Central memory CD8-positive, alpha-beta T cell (primary cell): ENCODE measurements around the gene ZNF358.

ENCODE experiments used
- ATAC-seq: fragments of 150-1000 bp; cut with Tn5 transposase; replicated peaks from 2 replicates; pipeline ENCODE4 v1.10.0; 2022; ENCODE audit warnings: mild to moderate bottlenecking, moderate FRiP score, moderate number of reproducible peaks; ENCODE audit not compliant: poor library complexity, severe bottlenecking; ENCODE audit errors: extremely low read depth
- DNase-seq, 2 donors: peaks; one replicate each; pipeline ENCODE4 v3.0.0; 2021; ENCODE audit warnings: low spot score in 2 of 2
- H3K27ac Mint-ChIP-seq: one replicate; pipeline ENCODE4 v1.8.0; 2022; ENCODE audit warnings: low read depth, mild to moderate bottlenecking, moderate library complexity, mixed read lengths
- H3K27me3 Mint-ChIP-seq: one replicate; pipeline ENCODE4 v1.8.0; 2022; ENCODE audit warnings: mixed read lengths
- H3K36me3 Mint-ChIP-seq: one replicate; pipeline ENCODE4 v1.8.0; 2022; ENCODE audit warnings: mild to moderate bottlenecking, moderate library complexity, mixed read lengths; ENCODE audit not compliant: insufficient read depth
- H3K4me1 Mint-ChIP-seq: one replicate; pipeline ENCODE4 v1.8.0; 2022; ENCODE audit warnings: mixed read lengths
- H3K4me3 Mint-ChIP-seq: one replicate; pipeline ENCODE4 v1.8.0; 2022; ENCODE audit warnings: mild to moderate bottlenecking, moderate library complexity, mixed read lengths
- H3K9me3 Mint-ChIP-seq: one replicate; pipeline ENCODE4 v1.8.0; 2022; ENCODE audit warnings: mixed read lengths

The ZNF358 gene

DNA sequence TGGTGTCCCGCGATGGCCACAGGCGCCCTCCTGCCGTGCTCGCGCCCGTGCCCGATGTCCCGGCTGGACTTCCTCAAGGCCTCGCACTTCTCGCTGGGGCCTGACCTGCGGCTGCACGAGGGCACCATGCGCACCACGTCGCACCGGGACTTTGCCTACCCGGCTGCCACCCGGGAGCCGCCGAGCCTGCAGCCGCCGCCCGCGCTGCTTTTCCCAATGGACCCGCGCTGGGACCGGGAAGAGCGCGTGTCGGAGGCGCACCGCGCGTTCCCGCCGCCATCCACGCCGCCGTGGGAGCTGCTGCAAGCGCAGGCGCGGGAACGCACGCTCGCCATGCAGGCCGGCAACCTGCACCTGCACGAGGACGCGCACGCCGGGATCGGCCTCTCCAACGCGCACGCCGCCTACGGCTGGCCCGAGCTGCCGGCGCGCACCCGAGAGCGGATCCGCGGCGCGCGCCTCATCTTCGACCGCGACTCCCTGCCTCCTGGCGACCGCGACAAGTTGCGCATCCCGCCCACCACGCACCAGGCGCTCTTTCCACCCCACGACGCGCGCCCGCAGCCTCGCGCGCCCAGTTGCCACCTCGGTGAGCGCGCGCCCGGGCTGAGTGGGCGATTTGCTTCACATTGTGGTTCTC, 15.0 kb upstream of the ZNF358 start:
- Mint-ChIP-seq H3K27me3 (peaks cover 69% of the 10 kb centered on the region), H3K9me3 (no peaks in the 10 kb centered on the region), H3K4me1 (no peaks in the 10 kb centered on the region), H3K4me3 (peak overlapping the region; percentile 29), H3K36me3 (peaks cover 8% of the 10 kb centered on the region), H3K27ac (peak overlapping the region; percentile 90)
- DNase-seq (no peak), ATAC-seq (no peak)

DNA sequence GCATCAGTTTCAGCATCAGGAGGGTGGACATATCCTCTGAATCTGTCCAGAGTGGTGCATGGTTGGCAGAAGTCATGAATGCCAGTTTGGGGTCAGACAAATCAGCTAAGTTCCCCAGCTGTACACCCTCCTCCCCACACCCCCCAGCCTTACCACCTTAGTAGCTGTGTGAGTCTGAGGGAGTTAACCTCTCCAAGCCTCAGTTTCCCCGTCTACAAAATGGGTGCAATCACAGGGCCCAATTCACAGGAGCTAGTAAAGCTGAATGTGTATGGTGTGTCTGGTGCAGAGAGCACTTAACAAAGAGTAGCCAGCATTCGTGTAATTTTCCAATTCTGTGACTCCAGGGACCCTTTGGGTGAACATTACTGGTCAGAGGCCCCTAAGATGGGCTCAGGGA, 13.4 kb upstream of the ZNF358 start:
- no peak overlapping the region for H3K27ac Mint-ChIP-seq
- peaks cover 10% of the 10 kb centered on the region for H3K4me1 Mint-ChIP-seq
- no peak overlapping the region for H3K4me3 Mint-ChIP-seq
- peaks cover 57% of the 10 kb centered on the region for H3K27me3 Mint-ChIP-seq
- no peaks in the 10 kb centered on the region for H3K9me3 Mint-ChIP-seq
- peaks cover 7% of the 10 kb centered on the region for H3K36me3 Mint-ChIP-seq
- DNase-seq (no peak), ATAC-seq (no peak)

DNA sequence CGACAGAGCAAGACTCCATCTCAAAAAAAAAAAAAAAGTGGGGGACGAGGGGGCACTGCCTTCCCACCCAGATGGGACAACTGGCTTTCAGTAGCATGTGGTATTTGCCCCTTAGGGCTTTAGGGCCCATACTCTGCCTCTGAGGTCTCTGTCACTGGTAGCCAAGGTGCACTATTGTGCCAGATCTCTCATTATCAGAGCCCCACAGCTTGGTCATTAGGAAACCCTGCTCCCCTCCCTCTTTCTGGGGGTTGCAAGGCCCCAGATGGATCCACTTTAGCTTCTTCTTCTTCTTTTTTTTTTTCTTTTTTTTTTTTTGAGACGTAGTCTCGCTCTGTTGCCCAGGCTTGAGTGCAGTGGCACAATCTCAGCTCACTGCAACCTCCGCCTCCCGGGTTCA, 11.2 kb upstream of the ZNF358 start:
- no peak overlapping the region for H3K27ac Mint-ChIP-seq
- no peak for DNase-seq
- H3K27me3 Mint-ChIP-seq: peaks cover 57% of the 10 kb centered on the region
- peaks cover 5% of the 10 kb centered on the region for H3K36me3 Mint-ChIP-seq
- peaks cover 10% of the 10 kb centered on the region for H3K4me1 Mint-ChIP-seq
- no peak for ATAC-seq
- no peaks in the 10 kb centered on the region for H3K9me3 Mint-ChIP-seq
- H3K4me3 Mint-ChIP-seq: no peak overlapping the region

DNA sequence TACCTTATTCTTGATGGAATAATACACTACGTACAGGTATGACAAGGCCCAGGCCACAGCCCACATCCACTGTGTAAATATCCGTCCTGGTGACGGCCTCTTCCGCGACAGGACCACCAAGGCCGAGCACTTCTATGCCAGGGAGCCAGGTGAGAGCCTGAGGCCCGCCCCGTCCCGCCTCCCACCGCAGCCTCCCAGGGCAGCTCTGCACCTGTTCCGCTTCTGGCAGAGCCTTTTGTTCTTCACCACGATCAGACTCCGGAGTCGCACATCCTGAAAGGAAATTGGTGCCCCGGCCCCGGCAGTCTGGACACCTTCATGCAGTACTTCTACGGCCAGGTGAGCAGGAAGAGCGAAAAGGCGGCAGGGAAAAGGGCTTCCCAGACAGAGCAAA, 10.6 kb upstream of the ZNF358 start:
- ATAC-seq (no peak), DNase-seq (no peak)
- Mint-ChIP-seq H3K36me3 (peaks cover 5% of the 10 kb centered on the region), H3K27ac (no peak overlapping the region), H3K9me3 (no peaks in the 10 kb centered on the region), H3K4me3 (no peak overlapping the region), H3K4me1 (peaks cover 10% of the 10 kb centered on the region), H3K27me3 (peaks cover 57% of the 10 kb centered on the region)

DNA sequence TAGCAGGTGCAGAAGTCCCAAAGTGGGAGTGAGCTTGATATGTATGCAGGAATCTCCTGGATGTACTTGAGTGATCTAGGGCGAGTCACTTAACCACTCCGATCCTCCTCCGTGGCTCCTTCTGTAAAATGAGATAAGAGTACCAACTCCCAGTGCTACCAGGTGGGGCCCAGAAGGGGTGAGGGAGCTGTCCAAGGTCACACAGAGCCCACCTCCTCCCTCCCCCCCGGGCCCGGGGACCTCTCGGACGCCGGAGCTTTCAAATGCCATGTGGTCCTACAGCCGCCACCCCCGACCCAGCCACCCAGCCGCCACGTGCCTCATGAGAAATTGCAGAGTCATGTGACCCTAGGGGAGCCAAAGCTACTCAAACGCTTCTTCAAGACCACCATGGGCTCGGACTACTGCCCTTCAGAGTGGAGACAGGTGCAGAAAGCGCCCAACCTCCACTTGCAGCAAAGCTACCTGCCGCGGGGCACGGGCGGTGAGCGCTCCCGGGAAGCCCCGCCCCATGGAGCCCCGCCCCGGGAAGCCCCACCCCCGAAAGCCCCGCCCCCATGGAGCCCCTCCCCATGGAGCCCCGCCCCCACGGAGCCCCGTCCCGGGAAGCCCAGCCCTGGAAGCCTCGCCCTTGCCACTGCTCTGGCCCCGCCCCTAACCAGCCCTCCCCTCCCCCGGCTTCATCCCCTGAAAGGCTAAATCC, 10.1 kb upstream of the ZNF358 start:
- Mint-ChIP-seq H3K27me3 (peaks cover 57% of the 10 kb centered on the region), H3K27ac (no peak overlapping the region), H3K9me3 (no peaks in the 10 kb centered on the region), H3K36me3 (peaks cover 5% of the 10 kb centered on the region), H3K4me3 (no peak overlapping the region), H3K4me1 (peaks cover 10% of the 10 kb centered on the region)
- DNase-seq (no peak), ATAC-seq (no peak)

DNA sequence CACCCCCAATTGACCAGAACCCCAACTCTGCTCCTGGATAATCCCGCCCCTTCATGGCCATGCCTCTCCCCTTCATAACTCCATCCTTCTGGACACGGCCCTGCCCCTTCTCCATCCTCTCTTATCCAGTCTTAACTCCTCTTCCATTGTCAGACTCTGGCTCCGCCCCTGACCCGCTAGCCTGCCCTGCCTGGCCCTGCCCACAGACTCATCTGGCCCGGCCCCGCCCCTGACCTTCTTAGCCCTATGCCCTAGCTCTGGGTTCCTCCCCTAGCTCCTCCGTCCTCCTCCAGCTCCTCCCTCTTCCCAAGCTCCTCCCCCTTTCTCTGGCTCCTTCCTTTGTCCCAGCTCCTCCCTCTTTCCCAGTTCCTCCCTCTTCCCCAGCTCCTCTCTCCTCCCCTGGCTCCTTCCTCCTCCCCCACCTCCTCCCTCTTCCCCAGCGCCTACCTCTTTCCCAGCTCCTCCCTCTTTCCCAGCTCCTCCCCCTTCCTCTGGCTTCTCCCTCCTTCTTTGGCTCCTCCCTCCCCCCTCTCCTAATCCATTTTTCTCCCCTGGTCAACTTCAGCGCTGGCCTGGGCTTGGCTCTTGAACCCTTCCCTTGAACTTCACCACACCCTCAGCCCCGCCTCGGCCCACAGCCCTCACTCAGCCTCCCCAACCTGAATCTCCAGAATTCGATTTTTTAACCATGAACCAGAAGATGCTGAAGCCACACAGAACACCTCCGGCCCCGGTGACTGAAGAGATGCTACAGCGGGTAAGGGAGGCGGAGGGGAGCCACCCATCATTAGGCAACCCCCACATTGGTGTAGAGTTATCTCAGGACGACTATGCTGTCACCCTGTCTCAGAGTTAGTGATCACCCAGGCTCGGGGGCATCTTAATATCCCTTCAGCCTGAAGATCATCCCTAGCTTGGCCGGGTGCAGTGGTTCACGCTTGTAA, 9.2 kb upstream of the ZNF358 start:
- ATAC-seq (peak; percentile 49), DNase-seq (no peak)
- H3K27ac Mint-ChIP-seq: peak overlapping the region; percentile 64
- no peaks in the 10 kb centered on the region for H3K9me3 Mint-ChIP-seq
- no peak overlapping the region for H3K4me3 Mint-ChIP-seq
- H3K27me3 Mint-ChIP-seq: peaks cover 52% of the 10 kb centered on the region
- peaks cover 4% of the 10 kb centered on the region for H3K36me3 Mint-ChIP-seq
- peaks cover 10% of the 10 kb centered on the region for H3K4me1 Mint-ChIP-seq

DNA sequence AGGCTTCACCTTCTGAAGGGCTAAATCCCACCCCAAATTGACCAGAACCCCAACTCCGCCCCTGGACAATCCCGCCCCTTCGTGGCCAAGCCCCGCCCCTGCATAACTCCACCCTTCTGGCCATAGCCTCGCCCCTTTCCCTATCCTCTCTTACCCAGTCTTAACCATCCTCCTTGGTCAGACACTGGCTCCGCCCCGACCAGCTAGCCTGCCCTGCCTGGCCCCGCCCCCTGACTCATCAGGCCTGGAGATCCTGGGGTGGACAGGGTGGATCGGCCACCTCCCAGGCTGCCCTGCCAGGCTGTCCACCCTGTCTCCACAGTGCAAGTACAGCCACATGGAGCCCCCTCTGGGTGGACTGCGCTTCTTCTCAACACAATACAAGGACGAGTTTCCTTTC, 8.0 kb upstream of the ZNF358 start:
- Mint-ChIP-seq H3K27ac (no peak overlapping the region), H3K27me3 (peaks cover 47% of the 10 kb centered on the region), H3K9me3 (no peaks in the 10 kb centered on the region), H3K4me3 (no peak overlapping the region), H3K36me3 (peaks cover 4% of the 10 kb centered on the region), H3K4me1 (peaks cover 10% of the 10 kb centered on the region)
- ATAC-seq (no peak), DNase-seq (no peak)

DNA sequence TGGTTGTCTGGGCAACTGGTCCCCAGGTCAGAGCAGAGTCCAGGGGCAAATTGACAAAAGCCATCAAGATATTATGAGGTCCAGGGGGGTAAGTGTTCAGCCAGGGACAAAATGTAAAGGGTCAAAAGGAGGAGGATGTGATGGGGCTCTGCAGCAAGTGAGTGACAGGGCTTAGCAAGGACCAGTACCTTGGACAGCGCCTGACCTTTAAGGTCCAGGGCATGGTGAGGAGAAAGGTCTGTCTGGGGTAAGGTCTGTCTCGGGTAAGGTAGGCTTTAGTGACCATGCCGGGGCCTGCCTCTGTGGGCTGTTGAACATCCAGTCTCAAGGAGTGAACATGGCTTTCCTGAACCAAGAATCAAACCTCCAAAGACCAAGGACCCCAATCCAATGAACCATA, 6.3 kb upstream of the ZNF358 start:
- Mint-ChIP-seq H3K27me3 (peaks cover 47% of the 10 kb centered on the region), H3K36me3 (peaks cover 4% of the 10 kb centered on the region), H3K4me3 (no peak overlapping the region), H3K27ac (no peak overlapping the region), H3K9me3 (no peaks in the 10 kb centered on the region), H3K4me1 (peaks cover 10% of the 10 kb centered on the region)
- DNase-seq (no peak), ATAC-seq (no peak)

DNA sequence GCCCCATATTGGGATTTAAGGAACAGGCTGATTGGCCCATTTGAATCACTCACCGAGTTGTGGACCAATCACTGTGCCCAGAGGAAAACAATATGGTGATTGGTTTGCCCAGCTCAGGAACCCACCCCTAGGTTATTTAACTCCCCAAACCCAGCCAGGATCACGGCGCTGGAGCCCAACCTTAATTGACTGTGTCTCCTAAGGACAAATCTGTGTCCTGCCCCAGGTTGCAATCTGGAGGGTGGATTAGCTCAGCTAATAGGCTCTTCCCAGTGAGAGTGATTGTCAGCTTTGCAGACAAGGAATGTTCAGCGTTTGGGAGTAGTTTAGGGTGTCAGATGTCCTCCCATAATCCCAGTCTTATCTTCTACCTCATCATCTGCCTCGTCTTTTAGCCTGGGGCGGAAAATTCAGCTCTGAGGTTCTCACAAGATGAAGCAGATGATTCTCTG, 3.5 kb upstream of the ZNF358 start:
- Mint-ChIP-seq H3K27me3 (peaks cover 53% of the 10 kb centered on the region), H3K27ac (no peak overlapping the region), H3K9me3 (no peaks in the 10 kb centered on the region), H3K4me1 (peaks cover 14% of the 10 kb centered on the region), H3K4me3 (no peak overlapping the region), H3K36me3 (peaks cover 4% of the 10 kb centered on the region)
- DNase-seq (no peak), ATAC-seq (no peak)

DNA sequence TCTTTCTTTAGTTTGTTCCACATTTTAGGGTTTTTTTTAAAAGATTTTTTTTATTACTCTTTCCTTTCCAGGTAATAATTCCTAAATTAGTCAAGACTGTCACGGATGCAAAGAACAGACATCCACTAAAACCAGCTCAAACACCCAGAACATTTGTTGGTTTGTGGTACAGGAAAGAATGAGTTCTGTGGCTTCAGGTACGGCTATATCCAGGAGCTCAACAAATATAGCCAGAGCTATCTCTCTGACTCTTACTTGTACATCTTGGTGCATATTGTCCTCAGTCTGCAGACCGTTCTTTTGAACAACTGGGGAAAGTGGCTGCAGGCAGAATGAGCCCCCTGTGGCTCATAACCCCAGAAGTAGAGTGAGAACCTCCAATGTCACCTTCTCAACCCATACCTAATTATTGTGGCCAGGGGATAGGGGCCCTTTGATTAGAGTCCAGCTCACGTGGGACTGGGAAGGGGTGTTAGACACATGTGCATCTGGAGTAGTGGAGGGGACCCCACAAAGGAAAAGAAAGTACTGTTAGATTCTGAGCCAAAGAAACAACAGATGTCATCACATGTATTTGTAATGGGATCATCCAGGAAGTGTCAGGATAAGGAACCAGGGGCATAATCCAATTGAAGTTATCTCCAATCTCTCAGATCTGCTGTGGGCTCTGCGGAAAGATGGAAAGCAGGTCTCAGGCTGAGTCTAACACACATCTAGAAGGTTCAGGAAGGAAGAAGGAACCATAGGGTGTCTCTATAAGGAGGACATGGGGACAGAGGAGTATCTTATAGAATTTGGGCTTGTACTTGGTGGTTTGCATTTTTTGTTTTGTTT, 1.9 kb upstream of the ZNF358 start:
- H3K4me3 Mint-ChIP-seq: no peak overlapping the region
- peaks cover 38% of the 10 kb centered on the region for H3K27me3 Mint-ChIP-seq
- ATAC-seq: no peak
- DNase-seq: no peak
- no peak overlapping the region for H3K27ac Mint-ChIP-seq
- peaks cover 22% of the 10 kb centered on the region for H3K4me1 Mint-ChIP-seq
- H3K9me3 Mint-ChIP-seq: no peaks in the 10 kb centered on the region
- H3K36me3 Mint-ChIP-seq: peaks cover 3% of the 10 kb centered on the region

DNA sequence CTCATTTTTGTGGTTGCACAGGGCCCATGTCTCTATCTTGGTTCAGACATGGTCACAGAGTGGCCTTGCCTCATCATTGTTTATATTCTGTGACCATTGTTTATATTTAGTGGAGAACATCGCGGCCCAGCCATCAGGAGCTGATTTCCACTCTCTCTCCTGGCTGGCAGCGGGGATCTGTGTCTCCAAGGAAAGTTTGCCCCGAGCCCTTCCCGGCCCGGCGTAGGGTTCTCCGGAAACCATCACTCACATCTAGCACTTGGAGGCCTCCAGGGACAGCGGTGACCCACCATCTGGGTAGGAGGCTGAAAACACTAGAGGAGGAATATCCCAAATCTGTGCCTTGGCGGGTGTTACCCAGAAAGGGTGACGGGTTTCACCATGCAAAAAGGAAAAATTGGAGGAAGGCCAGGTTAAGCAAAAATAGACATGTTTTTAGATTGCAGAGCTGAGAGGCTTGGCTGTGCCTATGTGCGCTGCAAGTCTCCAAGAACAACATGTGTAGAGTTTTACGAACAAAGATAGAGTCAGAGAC, 726 bp upstream of the ZNF358 start:
- peak overlapping the region; percentile 73 for H3K4me3 Mint-ChIP-seq
- no peak for DNase-seq
- no peaks in the 10 kb centered on the region for H3K9me3 Mint-ChIP-seq
- H3K27me3 Mint-ChIP-seq: peaks cover 27% of the 10 kb centered on the region
- H3K27ac Mint-ChIP-seq: peak overlapping the region; percentile 56
- ATAC-seq: no peak
- peaks cover 6% of the 10 kb centered on the region for H3K36me3 Mint-ChIP-seq
- H3K4me1 Mint-ChIP-seq: peaks cover 22% of the 10 kb centered on the region

DNA sequence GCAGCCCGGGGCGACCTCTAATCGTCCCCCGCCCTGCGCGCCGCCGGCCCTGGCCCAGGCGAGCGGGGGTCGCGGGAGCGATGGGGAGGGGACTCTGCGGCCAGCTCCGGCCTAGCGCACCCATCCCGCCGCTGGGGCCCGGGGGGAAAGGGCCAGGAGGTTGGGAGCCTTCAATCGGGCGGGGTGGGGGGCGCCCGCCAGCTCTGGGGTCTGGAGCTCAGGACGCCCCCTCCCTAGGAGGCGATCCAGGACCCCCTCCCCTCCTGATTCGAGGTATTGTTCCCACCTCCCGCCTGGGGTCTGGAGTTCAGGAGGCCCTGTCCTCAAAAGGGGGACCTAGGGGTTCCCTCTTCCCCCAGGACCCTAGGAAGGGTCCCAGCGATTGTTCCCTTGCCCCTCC, 430 bp downstream of the ZNF358 start:
- peaks cover 24% of the 10 kb centered on the region for H3K27me3 Mint-ChIP-seq

More for the DNA sequence above, 430 bp downstream of the ZNF358 start:
- Mint-ChIP-seq H3K4me1 (peaks cover 22% of the 10 kb centered on the region), H3K27ac (no peak overlapping the region), H3K36me3 (peaks cover 6% of the 10 kb centered on the region), H3K9me3 (no peaks in the 10 kb centered on the region), H3K4me3 (peak overlapping the region; percentile 56)
- DNase-seq (no peak), ATAC-seq (no peak)
